HEK293 (cell line): Measurements from ENCODE around the gene CBX1.
A peak's percentile ranks its signal among the peaks of the same experiment; 100 is the strongest.

Source experiments
- ATF2 ChIP-seq: fragments of 450-650 bp; formaldehyde crosslinking; IDR thresholded peaks from 2 replicates; pipeline ENCODE4 v1.5.1; 2016; ENCODE audit warnings: missing biosample characterization, missing genetic modification characterization, low read depth
- EGR2 ChIP-seq: fragments of 450-650 bp; formaldehyde crosslinking; IDR thresholded peaks from 2 replicates; pipeline ENCODE4 v1.5.1; 2016; ENCODE audit warnings: low read depth, missing biosample characterization, missing genetic modification characterization
- GLIS1 ChIP-seq: fragments of 450-650 bp; formaldehyde crosslinking; IDR thresholded peaks from 2 replicates; pipeline ENCODE4 v1.5.1; 2016; ENCODE audit warnings: missing biosample characterization, missing genetic modification characterization
- MZF1 ChIP-seq: fragments of 450-650 bp; formaldehyde crosslinking; IDR thresholded peaks from 2 replicates; pipeline ENCODE4 v1.5.1; 2017; ENCODE audit warnings: missing biosample characterization, missing genetic modification characterization, borderline replicate concordance
- PRDM1 ChIP-seq: fragments of 450-650 bp; formaldehyde crosslinking; IDR thresholded peaks from 2 replicates; pipeline ENCODE4; 2016; ENCODE audit warnings: missing biosample characterization, missing genetic modification characterization
- SP2 ChIP-seq: fragments of 450-650 bp; formaldehyde crosslinking; IDR thresholded peaks from 2 replicates; pipeline ENCODE4 v1.5.1; 2016; ENCODE audit warnings: missing biosample characterization, missing genetic modification characterization
- TSHZ1 ChIP-seq: fragments of 450-650 bp; formaldehyde crosslinking; IDR thresholded peaks from 2 replicates; pipeline ENCODE4 v1.5.1; 2016; ENCODE audit warnings: missing biosample characterization, missing genetic modification characterization, borderline replicate concordance
- ZBTB11 ChIP-seq: fragments of 450-650 bp; formaldehyde crosslinking; conservative IDR thresholded peaks from 2 replicates; pipeline ENCODE4 v1.5.1; 2016; ENCODE audit warnings: low read depth, missing biosample characterization, missing genetic modification characterization
- ZBTB44 ChIP-seq: fragments of 450-650 bp; IDR thresholded peaks from 2 replicates; pipeline ENCODE4 v1.5.1; 2018; ENCODE audit warnings: missing biosample characterization, mild to moderate bottlenecking, missing genetic modification characterization
- ZBTB8A ChIP-seq: fragments of 450-650 bp; formaldehyde crosslinking; IDR thresholded peaks from 2 replicates; pipeline ENCODE4 v1.5.1; 2016; ENCODE audit warnings: missing biosample characterization, missing genetic modification characterization
- ZFP41 ChIP-seq: fragments of 450-650 bp; formaldehyde crosslinking; IDR thresholded peaks from 2 replicates; pipeline ENCODE4 v1.5.1; 2016; ENCODE audit warnings: missing biosample characterization, missing genetic modification characterization, borderline replicate concordance
- ZNF114 ChIP-seq: fragments of 450-650 bp; formaldehyde crosslinking; IDR thresholded peaks from 2 replicates; pipeline ENCODE4 v1.5.0; 2017; ENCODE audit warnings: missing biosample characterization, missing genetic modification characterization
- ZNF2 ChIP-seq: fragments of 450-650 bp; formaldehyde crosslinking; IDR thresholded peaks from 2 replicates; pipeline ENCODE4 v1.5.1; 2016; ENCODE audit warnings: missing biosample characterization, missing genetic modification characterization
- ZNF221 ChIP-seq: fragments of 450-650 bp; formaldehyde crosslinking; IDR thresholded peaks from 2 replicates; pipeline ENCODE4 v1.5.1; 2017; ENCODE audit warnings: missing biosample characterization, missing genetic modification characterization, borderline replicate concordance
- ZNF223 ChIP-seq: fragments of 450-650 bp; formaldehyde crosslinking; IDR thresholded peaks from 2 replicates; pipeline ENCODE4 v1.5.1; 2016; ENCODE audit warnings: missing biosample characterization, missing genetic modification characterization
- ZNF37A ChIP-seq: fragments of 450-650 bp; IDR thresholded peaks from 2 replicates; pipeline ENCODE4 v1.5.1; 2018; ENCODE audit warnings: missing biosample characterization, missing genetic modification characterization
- ZNF501 ChIP-seq: fragments of 450-650 bp; formaldehyde crosslinking; IDR thresholded peaks from 2 replicates; pipeline ENCODE4 v1.5.1; 2016; ENCODE audit warnings: missing biosample characterization, missing genetic modification characterization
- ZNF521 ChIP-seq: fragments of 450-650 bp; formaldehyde crosslinking; IDR thresholded peaks from 2 replicates; pipeline ENCODE4 v1.5.1; 2017; ENCODE audit warnings: missing biosample characterization, mild to moderate bottlenecking, missing genetic modification characterization
- ZNF561 ChIP-seq: fragments of 450-650 bp; IDR thresholded peaks from 2 replicates; pipeline ENCODE4 v1.5.1; 2018; ENCODE audit warnings: missing biosample characterization, missing genetic modification characterization, borderline replicate concordance
- ZNF571 ChIP-seq: fragments of 450-650 bp; formaldehyde crosslinking; IDR thresholded peaks from 2 replicates; pipeline ENCODE4 v1.5.0; 2017; ENCODE audit warnings: missing biosample characterization, missing genetic modification characterization
- ZNF585B ChIP-seq: fragments of 450-650 bp; formaldehyde crosslinking; IDR thresholded peaks from 2 replicates; pipeline ENCODE4 v1.5.1; 2016; ENCODE audit warnings: missing biosample characterization, missing genetic modification characterization
- ZNF645 ChIP-seq: fragments of 450-650 bp; formaldehyde crosslinking; IDR thresholded peaks from 2 replicates; pipeline ENCODE4; 2016; ENCODE audit warnings: missing biosample characterization, missing genetic modification characterization
- ZNF692 ChIP-seq: fragments of 450-650 bp; formaldehyde crosslinking; IDR thresholded peaks from 2 replicates; pipeline ENCODE4 v1.5.1; 2016; ENCODE audit warnings: missing biosample characterization, missing genetic modification characterization
- ZNF704 ChIP-seq: fragments of 450-650 bp; formaldehyde crosslinking; IDR thresholded peaks from 2 replicates; pipeline ENCODE4 v1.5.1; 2016; ENCODE audit warnings: missing biosample characterization, missing genetic modification characterization
- ZNF76 ChIP-seq: fragments of 450-650 bp; formaldehyde crosslinking; IDR thresholded peaks from 2 replicates; pipeline ENCODE4; 2016; ENCODE audit warnings: low read depth, missing biosample characterization, missing genetic modification characterization, borderline replicate concordance
- ZSCAN16 ChIP-seq: fragments of 450-650 bp; formaldehyde crosslinking; IDR thresholded peaks from 2 replicates; pipeline ENCODE4 v1.5.1; 2016; ENCODE audit warnings: missing biosample characterization, missing genetic modification characterization

Gene CBX1

GRCh38 chr17:48055531-48056245 is 45.6 kb downstream of the CBX1 start (continued):
- TF ChIP-seq TSHZ1 (tag by site-specific recombination): no peak
- TF ChIP-seq ZNF2 (tag by site-specific recombination): no peak
- no peak for TF ChIP-seq ZSCAN16
- no peak for TF ChIP-seq ZNF501
- no peak for TF ChIP-seq ZNF585B (tag by site-specific recombination)
- TF ChIP-seq ZNF692 (tag by site-specific recombination): peak; percentile 15; the same call in 1 of the 2 replicates
- no peak for TF ChIP-seq ZBTB11 (tag by site-specific recombination)
- TF ChIP-seq ZNF645 (tag by site-specific recombination): no peak; the same call in none of the 2 replicates
- TF ChIP-seq ZNF223 (tag by site-specific recombination): no peak
- TF ChIP-seq ZNF114: no peak
- TF ChIP-seq GLIS1 (tag by site-specific recombination): peak; percentile 34
- TF ChIP-seq ZNF561 (tag by site-specific recombination): no peak
- no peak for TF ChIP-seq EGR2
- TF ChIP-seq SP2 (tag by site-specific recombination): no peak
- TF ChIP-seq ZNF704 (tag by site-specific recombination): no peak
- TF ChIP-seq ZNF221 (tag by site-specific recombination): no peak
- no peak for TF ChIP-seq ZFP41
- peak; percentile 99 for TF ChIP-seq MZF1 (tag by site-specific recombination)
- no peak for TF ChIP-seq ZNF571 (tag by site-specific recombination)
- TF ChIP-seq ZNF521: no peak
- TF ChIP-seq PRDM1: no peak
- TF ChIP-seq ZBTB8A: peak; percentile 39; the same call in 1 of the 2 replicates
- no peak for TF ChIP-seq ZNF37A (tag by site-specific recombination)
- peak; percentile 46; the same call in 1 of the 2 replicates for TF ChIP-seq ZNF76 (tag by site-specific recombination)
- TF ChIP-seq ATF2 (tag by site-specific recombination): peak; percentile 44; the same call in 1 of the 2 replicates
- TF ChIP-seq ZBTB44 (tag by site-specific recombination): peak; percentile 89
